ENCODE results near the gene DDAH2.

GRCh38 chr6:31691078-31691463 lies 38.0 kb downstream of the DDAH2 start:
- TF ChIP-seq ZNF274 (IDR thresholded peaks at IDR 0.05; ENCODE audit: low read depth, low read length) (no peak), YY1 (IDR thresholded peaks at IDR 0.05; ENCODE audit: insufficient read depth, insufficient read length) (no peak)

All from NT2/D1 (cell line).